Measurements from ENCODE around the gene PLAC1.

DNA sequence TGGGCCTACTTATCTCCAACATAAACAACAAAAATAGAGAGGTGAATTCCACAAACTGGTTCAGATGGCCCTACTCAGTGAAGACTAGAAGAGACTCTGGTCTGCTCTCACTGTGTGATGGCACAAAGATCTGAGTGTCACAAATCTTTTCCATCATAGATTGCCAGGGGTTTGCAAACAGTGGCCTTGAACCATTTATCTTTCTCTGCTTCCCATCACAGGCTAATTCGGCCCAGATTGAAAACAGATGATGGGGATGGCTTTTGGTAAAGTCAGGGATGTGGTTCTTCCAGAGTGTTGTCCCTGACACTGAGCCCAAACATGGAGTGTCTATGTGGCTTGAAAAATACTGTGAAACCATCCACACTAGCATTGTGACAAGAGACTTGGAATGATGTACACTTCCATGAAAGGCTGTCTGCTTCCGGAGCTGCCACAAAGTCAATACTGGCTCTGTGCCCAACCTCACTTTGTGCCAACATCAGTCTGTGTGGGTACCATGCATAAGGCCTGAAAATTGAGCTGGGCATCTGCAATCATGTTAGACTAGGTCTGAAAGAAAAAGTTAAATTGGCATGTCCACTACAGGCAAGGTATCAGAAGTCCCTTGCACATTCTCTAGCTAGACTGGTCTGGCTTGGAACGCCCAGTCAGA, 25.2 kb upstream of the PLAC1 start:
- TF ChIP-seq POLR2A (IDR thresholded peaks at IDR 0.05; ENCODE audit: borderline replicate concordance, extremely low read depth, insufficient read depth, insufficient read length): no peak
- TF ChIP-seq, protein P1, sequence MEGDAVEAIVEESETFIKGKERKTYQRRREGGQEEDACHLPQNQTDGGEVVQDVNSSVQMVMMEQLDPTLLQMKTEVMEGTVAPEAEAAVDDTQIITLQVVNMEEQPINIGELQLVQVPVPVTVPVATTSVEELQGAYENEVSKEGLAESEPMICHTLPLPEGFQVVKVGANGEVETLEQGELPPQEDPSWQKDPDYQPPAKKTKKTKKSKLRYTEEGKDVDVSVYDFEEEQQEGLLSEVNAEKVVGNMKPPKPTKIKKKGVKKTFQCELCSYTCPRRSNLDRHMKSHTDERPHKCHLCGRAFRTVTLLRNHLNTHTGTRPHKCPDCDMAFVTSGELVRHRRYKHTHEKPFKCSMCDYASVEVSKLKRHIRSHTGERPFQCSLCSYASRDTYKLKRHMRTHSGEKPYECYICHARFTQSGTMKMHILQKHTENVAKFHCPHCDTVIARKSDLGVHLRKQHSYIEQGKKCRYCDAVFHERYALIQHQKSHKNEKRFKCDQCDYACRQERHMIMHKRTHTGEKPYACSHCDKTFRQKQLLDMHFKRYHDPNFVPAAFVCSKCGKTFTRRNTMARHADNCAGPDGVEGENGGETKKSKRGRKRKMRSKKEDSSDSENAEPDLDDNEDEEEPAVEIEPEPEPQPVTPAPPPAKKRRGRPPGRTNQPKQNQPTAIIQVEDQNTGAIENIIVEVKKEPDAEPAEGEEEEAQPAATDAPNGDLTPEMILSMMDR (IDR thresholded peaks at IDR 0.05 in 2 of 3, conservative IDR thresholded peaks at IDR 0.05 in 1 of 3; ENCODE audit: borderline replicate concordance in 1 of 3, insufficient read depth in 1 of 3, low read depth in 2 of 3, low read length in 2 of 3): no peak
- no peak for TF ChIP-seq EZH2 (IDR thresholded peaks at IDR 0.05)
- no peak for TF ChIP-seq POLR2AphosphoS5 (IDR thresholded peaks at IDR 0.05; ENCODE audit: low read depth, low read length)
